Skeletal muscle tissue (tissue), 4 donors: ENCODE measurements around the gene UPK3BL1. TPM values are rescaled to one million over a fixed set of nuclear protein-coding genes. Genes with fewer than 3 reads are reported as not detected.
"Not testable (repeated sequence)": the region's sequence is repeated elsewhere in the genome, so short reads cannot be mapped to it uniquely, and the experiment has no call there.

Experiments used
- H3K27ac ChIP-seq: one replicate; pipeline ENCODE4 v1.7.0; 2013; ENCODE audit warnings: mild to moderate bottlenecking, low read depth, low read length, inconsistent platforms
- H3K27me3 ChIP-seq, 3 donors: one replicate each; pipeline ENCODE4 v1.7.0; 2013; ENCODE audit warnings: low read length in 3 of 3; ENCODE audit not compliant: control insufficient read depth in 3 of 3, insufficient read depth in 3 of 3
- H3K36me3 ChIP-seq, 3 donors: one replicate each; pipeline ENCODE4 v1.7.0; 2013; ENCODE audit warnings: low read length in 3 of 3; ENCODE audit not compliant: control insufficient read depth in 3 of 3, insufficient read depth in 3 of 3
- H3K4me1 ChIP-seq, 3 donors: one replicate each; pipeline ENCODE4 v1.7.0; 2013; ENCODE audit warnings: low read length in 3 of 3, mild to moderate bottlenecking in 3 of 3; ENCODE audit not compliant: control insufficient read depth in 3 of 3, insufficient read depth in 3 of 3
- H3K4me3 ChIP-seq, 3 donors: one replicate each; pipeline ENCODE4 v1.7.0; 2013; ENCODE audit warnings: low read length in 3 of 3
- H3K9ac ChIP-seq, 3 donors: one replicate each; pipeline ENCODE4 v1.7.0; 2013; ENCODE audit warnings: low read length in 3 of 3, mild to moderate bottlenecking in 3 of 3, moderate library complexity in 2 of 3, low read depth in 1 of 3
- H3K9me3 ChIP-seq, 3 donors: one replicate each; pipeline ENCODE4 v1.7.0; 2013; ENCODE audit warnings: low read length in 3 of 3; ENCODE audit not compliant: control insufficient read depth in 3 of 3
- total RNA-seq: library from RNA; depleted of rRNA; stranded (reverse); fragments of >200 nt; gene quantifications from one replicate; pipeline ENCODE4 v1.2.3, GENCODE V29; 2014
- donor health status: Osteomylitis.

The UPK3BL1 gene
- total RNA-seq, 1 donor from 2014 or later: 7.3 TPM

DNA sequence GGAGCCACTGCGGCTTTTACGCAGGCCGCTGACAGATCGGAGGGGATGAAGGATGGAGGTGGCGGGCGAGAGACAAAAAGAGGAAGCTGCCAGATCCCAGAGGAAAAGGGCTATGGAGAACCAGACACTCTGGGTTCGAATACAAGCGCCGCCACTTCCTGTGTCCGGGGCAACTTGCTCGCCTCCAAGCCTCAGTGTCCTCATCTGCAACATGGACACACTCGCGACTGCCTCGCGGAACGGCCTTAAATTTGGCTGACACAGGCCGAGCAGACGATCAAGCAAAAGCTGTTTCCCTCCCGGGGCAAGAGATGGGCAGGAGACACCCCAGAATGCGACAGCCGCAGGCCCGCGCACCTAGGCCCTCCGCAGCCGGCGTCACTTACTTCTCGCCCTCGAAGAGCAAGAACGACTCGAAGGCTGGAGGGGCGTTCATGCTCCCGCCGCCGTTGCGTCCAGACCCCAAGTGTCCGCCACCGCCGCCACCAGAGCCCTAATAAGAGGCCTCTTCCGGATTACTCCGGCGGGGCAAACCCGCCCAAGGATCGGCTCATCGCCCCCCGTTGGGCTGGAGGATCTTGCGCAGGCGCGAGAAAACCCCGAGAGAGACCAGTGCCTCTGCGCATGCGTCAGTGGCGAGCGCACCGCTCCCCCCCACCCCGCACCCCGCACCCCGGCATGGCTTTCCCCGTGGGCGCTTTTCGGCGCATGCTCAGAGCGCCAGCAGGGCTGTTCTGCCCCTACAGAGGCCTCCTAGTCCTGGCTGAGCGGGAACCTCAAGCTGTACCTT is 28.8 kb upstream of the UPK3BL1 start, which contains the start of gene POLR2J2:
POLR2J2 (minus strand) TSS at position 498 of the 790 bp plus-strand sequence; CDS start at position 436, 62 bp downstream.
- not testable (repeated sequence) for H3K27ac ChIP-seq, H3K9me3 ChIP-seq, H3K4me1 ChIP-seq, H3K27me3 ChIP-seq, H3K36me3 ChIP-seq
- H3K4me3 ChIP-seq: peak within 1 kb of the TSS in 2 of 3 donors; percentile 32 to 43
- H3K9ac ChIP-seq: peak within 1 kb of the TSS in 1 of 3 donors; percentile 33

DNA sequence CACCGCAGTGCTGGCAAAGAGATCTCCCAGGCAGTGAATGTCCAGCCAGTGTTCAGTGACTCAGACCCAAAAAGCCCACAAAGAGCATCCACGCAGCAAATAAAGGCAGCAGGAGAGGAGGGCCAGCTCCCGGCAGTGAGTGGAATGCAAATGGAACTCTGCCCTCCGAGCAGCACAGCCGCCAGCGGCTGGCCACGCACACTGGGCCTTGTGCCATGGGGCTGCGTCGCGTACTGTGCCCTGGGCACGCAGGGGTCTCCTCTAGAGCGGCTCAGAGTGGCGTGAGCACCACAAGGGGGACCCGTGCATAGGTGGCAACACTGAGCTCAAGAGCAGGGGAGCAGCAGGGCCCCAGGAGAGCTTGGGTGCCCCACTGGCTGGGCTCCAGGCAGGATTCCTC is 24.9 kb upstream of the UPK3BL1 start:
- not testable (repeated sequence) for H3K4me3 ChIP-seq, H3K27me3 ChIP-seq, H3K4me1 ChIP-seq, H3K27ac ChIP-seq, H3K9ac ChIP-seq, H3K9me3 ChIP-seq, H3K36me3 ChIP-seq

DNA sequence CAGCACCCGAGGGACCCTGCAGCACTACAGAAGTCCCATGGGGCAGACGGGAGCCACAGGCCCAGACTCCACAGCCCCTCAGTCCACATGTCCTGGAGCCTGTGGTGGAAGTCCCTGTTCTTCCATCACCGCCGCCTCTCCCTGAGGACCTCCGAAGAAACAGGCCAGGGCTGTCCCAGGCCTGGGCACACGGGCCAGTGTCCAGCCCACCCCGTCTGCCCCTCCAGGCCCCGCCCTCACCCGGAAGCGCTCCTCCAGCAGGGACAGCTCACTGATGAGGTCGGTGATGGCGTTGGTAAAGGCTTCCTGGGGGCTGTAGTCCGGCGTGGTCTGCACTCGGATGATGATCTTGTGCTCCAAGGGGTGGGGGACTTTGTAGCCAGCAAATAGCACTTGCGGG is 24.3 kb upstream of the UPK3BL1 start:
- H3K36me3 ChIP-seq, H3K9ac ChIP-seq, H3K9me3 ChIP-seq, H3K27me3 ChIP-seq, H3K4me3 ChIP-seq, H3K27ac ChIP-seq, H3K4me1 ChIP-seq: not testable (repeated sequence)

DNA sequence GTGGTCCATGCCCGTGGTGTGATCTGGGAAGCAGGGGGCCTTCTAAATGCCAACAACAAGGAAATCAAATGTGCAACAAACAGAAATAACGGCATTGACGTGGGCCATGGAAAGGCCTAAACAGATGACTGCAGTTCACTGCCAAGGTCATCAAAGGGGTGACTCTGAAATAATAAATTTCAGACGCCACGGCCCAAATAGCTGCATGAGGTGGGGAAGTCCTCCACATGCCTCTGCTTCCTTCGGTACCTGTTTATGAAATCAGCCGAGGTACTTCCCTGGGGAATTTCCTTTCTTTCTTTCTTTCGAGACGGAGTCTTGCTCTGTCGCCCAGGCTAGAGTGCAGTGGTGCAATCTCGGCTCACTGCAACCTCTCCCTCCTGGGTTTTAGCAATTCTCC is 22.2 kb upstream of the UPK3BL1 start:
- not testable (repeated sequence) for H3K27me3 ChIP-seq, H3K9me3 ChIP-seq, H3K36me3 ChIP-seq, H3K27ac ChIP-seq, H3K4me1 ChIP-seq, H3K9ac ChIP-seq, H3K4me3 ChIP-seq

DNA sequence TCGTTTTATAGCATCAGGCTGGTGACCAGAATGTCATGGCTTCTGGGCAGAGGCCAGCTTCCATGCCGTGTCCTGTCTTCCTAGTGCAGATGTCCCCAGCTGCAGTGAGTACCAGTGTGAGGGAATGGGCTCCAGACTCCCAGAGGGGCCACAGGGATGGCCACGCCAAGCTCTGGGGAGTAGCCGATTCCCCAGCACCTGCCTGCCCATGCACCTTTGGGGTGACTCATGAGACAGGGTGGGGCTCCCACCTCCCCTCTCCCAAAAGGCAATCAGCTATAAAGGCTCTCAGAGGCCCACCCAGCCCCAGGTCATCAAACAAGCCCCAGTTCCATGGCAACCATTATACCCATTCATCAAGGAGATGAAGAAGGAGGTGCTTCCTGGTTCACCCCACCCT is 7.3 kb upstream of the UPK3BL1 start, which contains the start of gene SPDYE2B:
SPDYE2B (plus strand) TSS at position 396 of the 400 bp plus-strand sequence. CDS start 2,030 bp downstream, outside the sequence.
- H3K27me3 ChIP-seq, H3K9ac ChIP-seq, H3K9me3 ChIP-seq, H3K27ac ChIP-seq, H3K4me3 ChIP-seq, H3K4me1 ChIP-seq, H3K36me3 ChIP-seq: not testable (repeated sequence)

DNA sequence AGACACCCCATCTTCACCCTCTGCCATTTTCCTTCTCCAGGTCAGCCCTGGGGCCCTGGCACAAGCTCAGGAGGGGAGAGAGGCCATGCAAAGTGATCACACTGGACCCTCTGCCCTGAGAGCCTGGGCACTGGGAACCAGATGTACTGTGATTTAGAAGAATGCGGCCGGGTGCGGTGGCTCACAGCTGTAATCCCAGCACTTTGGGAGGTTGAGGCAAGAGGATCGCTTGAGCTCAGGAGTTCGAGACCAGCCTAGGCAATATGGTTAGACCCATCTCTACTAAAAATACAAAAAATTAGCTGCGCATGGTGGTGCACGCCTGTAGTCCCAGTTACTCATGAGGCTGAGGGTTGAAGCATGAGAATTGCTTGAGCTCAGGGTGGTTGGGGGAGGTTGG is 5.2 kb upstream of the UPK3BL1 start:
- H3K4me1 ChIP-seq, H3K9ac ChIP-seq, H3K36me3 ChIP-seq, H3K27me3 ChIP-seq, H3K4me3 ChIP-seq, H3K27ac ChIP-seq, H3K9me3 ChIP-seq: not testable (repeated sequence)

DNA sequence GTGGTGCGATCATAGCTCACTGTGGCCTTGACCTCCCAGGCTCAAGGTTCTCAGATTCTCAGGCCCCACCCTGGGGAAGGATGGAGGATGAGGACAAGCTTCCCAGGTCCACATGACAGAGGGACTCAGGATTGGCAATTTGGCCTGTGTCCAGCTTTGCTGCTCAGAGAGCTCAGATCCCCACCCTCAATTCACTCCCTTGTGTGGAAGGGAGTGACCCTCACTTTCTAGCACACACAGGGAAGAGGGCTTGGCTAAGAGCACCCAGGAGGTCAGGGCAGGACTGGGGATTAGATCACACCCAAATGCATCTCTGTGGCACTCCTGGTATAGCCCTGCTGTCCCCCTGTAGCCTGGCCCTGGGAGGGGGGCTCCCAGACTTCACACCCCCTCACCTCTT is 813 bp upstream of the UPK3BL1 start:
- H3K36me3 ChIP-seq, H3K4me3 ChIP-seq, H3K9me3 ChIP-seq: not testable (repeated sequence)

DNA sequence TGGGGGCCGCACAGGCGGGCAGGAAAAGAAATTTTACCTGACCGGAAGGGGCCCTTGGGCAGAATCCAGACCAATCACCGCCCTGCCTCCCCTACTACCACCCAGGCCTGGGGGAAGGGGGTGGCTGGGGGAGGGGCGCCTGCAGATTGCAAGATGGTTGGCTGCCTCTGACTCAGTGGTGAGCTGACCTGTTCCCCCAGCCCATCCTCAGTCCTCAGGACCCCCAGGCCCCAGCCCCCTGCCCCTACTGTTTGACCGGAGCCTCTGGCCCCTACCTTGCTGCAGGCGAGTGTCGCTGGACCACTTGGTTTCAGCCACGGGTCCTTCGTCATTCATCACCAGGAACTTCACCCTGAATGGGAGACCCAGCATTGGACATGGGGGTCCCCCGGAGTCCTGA is 3.7 kb downstream of the UPK3BL1 start:
- H3K27me3 ChIP-seq, H3K4me1 ChIP-seq, H3K4me3 ChIP-seq, H3K36me3 ChIP-seq, H3K9ac ChIP-seq, H3K27ac ChIP-seq, H3K9me3 ChIP-seq: not testable (repeated sequence)

More for the DNA sequence above, 813 bp upstream of the UPK3BL1 start:
- not testable (repeated sequence) for H3K4me1 ChIP-seq, H3K9ac ChIP-seq, H3K27ac ChIP-seq, H3K27me3 ChIP-seq

DNA sequence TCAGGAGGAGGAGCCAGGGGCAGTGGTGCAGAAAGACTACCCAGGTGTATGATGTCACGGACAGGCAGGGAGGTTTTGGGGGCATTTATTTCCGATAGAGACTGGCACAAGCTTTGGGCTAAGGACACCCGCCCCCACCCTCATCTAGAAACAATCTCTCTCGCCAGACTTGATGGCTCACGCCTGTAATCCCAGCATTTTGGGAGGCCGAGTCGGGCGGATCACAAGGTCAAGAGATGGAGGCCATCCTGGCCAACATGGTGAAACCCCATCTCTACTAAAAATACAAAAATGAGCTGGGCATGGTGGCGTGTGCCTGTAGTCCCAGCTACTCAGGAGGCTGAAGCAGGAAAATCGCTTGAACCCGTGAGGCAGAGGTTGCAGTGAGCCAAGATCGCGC is 5.6 kb downstream of the UPK3BL1 start:
- H3K9ac ChIP-seq, H3K4me1 ChIP-seq, H3K27me3 ChIP-seq: not testable (repeated sequence)

DNA sequence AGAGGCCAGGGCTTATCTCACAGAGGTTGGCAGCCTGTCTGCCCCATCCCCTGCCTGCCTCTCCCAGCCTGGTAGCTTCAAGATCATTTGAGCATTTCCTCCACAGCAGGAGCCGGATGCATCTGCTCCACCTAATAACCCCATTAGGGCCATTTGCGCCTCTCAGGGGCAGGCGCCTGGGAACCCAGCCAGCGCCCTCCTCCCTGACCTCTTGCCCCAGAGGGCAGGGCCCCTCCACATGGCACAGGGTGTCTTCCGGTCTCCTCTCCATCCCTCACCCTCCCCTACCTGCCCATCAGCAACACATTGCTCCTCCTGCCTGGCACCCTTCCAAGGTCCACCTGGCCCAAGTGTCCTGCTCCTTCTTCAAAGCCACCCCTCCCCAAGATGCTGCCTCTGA is 7.2 kb downstream of the UPK3BL1 start:
- H3K9me3 ChIP-seq, H3K4me1 ChIP-seq, H3K36me3 ChIP-seq, H3K27me3 ChIP-seq, H3K27ac ChIP-seq, H3K4me3 ChIP-seq, H3K9ac ChIP-seq: not testable (repeated sequence)

More for the DNA sequence above, 5.6 kb downstream of the UPK3BL1 start:
- H3K4me3 ChIP-seq, H3K27ac ChIP-seq, H3K9me3 ChIP-seq, H3K36me3 ChIP-seq: not testable (repeated sequence)
